ENCODE results near the gene CHI3L1. TPM values are rescaled to one million over a fixed set of nuclear protein-coding genes. Genes with fewer than 3 reads are reported as not detected.

CHI3L1 gene
- total RNA-seq, 1 experiment from 2014 or later: not detected

GRCh38 chr1:203181586-203182386, 4.7 kb downstream of the CHI3L1 start:
- no peak for DNase-seq (ENCODE audit: low read depth)

GRCh38 chr1:203180611-203181330, 5.7 kb downstream of the CHI3L1 start:
- no peak for DNase-seq (ENCODE audit: low read depth)

- DNase-seq (ENCODE audit: low read depth): no peak
These were observed 6.9 kb downstream of the CHI3L1 start for GRCh38 chr1:203179667-203180005.

GRCh38 chr1:203178821-203179666, 7.5 kb downstream of the CHI3L1 start:
- DNase-seq (ENCODE audit: low read depth): no peak

GRCh38 chr1:203178083-203178482, 8.4 kb downstream of the CHI3L1 start:
- peak; percentile 44 for DNase-seq (ENCODE audit: low read depth)

GRCh38 chr1:203177470-203178039, 8.9 kb downstream of the CHI3L1 start:
- DNase-seq (ENCODE audit: low read depth): peak; percentile 66

GRCh38 chr1:203177036-203177405, 9.5 kb downstream of the CHI3L1 start:
- DNase-seq (ENCODE audit: low read depth): no peak

GRCh38 chr1:203176273-203177035, 10.1 kb downstream of the CHI3L1 start:
- DNase-seq (ENCODE audit: low read depth): no peak

GRCh38 chr1:203175827-203176241, 10.7 kb downstream of the CHI3L1 start:
- DNase-seq (ENCODE audit: low read depth): no peak

GRCh38 chr1:203175237-203175826, 11.2 kb downstream of the CHI3L1 start, which contains the start of gene MYBPH:
TSS of gene MYBPH (minus strand) at chr1:203175826. CDS start at chr1:203175755, 71 bp downstream.
- DNase-seq (ENCODE audit: low read depth): no peak

- no peak for DNase-seq (ENCODE audit: low read depth)
These were observed 12.0 kb downstream of the CHI3L1 start for GRCh38 chr1:203174324-203174985.

GRCh38 chr1:203173566-203173965, 12.9 kb downstream of the CHI3L1 start:
- peak; percentile 34 for DNase-seq (ENCODE audit: low read depth)

- no peak for DNase-seq (ENCODE audit: low read depth)
These were observed 13.4 kb downstream of the CHI3L1 start for GRCh38 chr1:203173011-203173555.

GRCh38 chr1:203172184-203173010, 14.1 kb downstream of the CHI3L1 start:
- peak; percentile 76 for DNase-seq (ENCODE audit: low read depth)

- DNase-seq (ENCODE audit: low read depth): no peak
These were observed 14.9 kb downstream of the CHI3L1 start for GRCh38 chr1:203171341-203172183.

- DNase-seq (ENCODE audit: low read depth): no peak
These were observed 15.7 kb downstream of the CHI3L1 start for GRCh38 chr1:203170625-203171330.

GRCh38 chr1:203169770-203170520, 16.6 kb downstream of the CHI3L1 start:
- no peak for DNase-seq (ENCODE audit: low read depth)

Measured in Daoy (cell line).